Neutrophil (primary cell): ENCODE results near the gene ACTA2.

Source experiments
- H3K27ac ChIP-seq: fragments of 200-600 bp; sonication (generic); 2 replicates; pipeline ENCODE4 v1.5.1; 2016; ENCODE audit warnings: mild to moderate bottlenecking, moderate library complexity
- H3K27me3 ChIP-seq: fragments of 200-600 bp; sonication (generic); 2 replicates; pipeline ENCODE4 v1.6.0; 2016; ENCODE audit warnings: mild to moderate bottlenecking
- H3K36me3 ChIP-seq: fragments of 200-600 bp; sonication (generic); 2 replicates; pipeline ENCODE4 v1.5.1; 2017
- H3K4me1 ChIP-seq, 2 experiments: fragments of 200-600 bp in 1 of 2; sonication (generic) in 1 of 2; 1 replicate in 1 of 2; 2 replicates in 1 of 2; pipeline versions ENCODE4 v1.5.1 to v1.6.1; 2013 to 2016; ENCODE audit warnings: low read depth in 1 of 2, low read length in 1 of 2, mild to moderate bottlenecking in 1 of 2, moderate library complexity in 1 of 2; ENCODE audit not compliant: control insufficient read depth in 1 of 2, insufficient read depth in 1 of 2
- H3K4me3 ChIP-seq, 2 experiments: fragments of 200-600 bp in 1 of 2; sonication (generic) in 1 of 2; 1 replicate in 1 of 2; 2 replicates in 1 of 2; pipeline ENCODE4 v1.5.1; 2013 to 2016; ENCODE audit warnings: low read depth in 1 of 2, low read length in 1 of 2, mild to moderate bottlenecking in 1 of 2, moderate library complexity in 1 of 2
- H3K9me3 ChIP-seq: fragments of 200-600 bp; sonication (generic); 2 replicates; pipeline ENCODE4 v1.5.1; 2016
- CTCF ChIP-seq: fragments of 200-600 bp; sonication (generic); IDR thresholded peaks from 2 replicates; pipeline ENCODE4 v1.5.1; 2016; ENCODE audit warnings: antibody characterized with exemption

The ACTA2 gene

GRCh38 chr10:88943778-88944177 is 8.8 kb downstream of the ACTA2 start:
- H3K27me3 ChIP-seq: no peaks in the 10 kb centered on the region
- no peaks in the 10 kb centered on the region for H3K4me1 ChIP-seq
- H3K27ac ChIP-seq: no peak overlapping the region
- H3K9me3 ChIP-seq: no peaks in the 10 kb centered on the region
- no peak for TF ChIP-seq CTCF
- no peaks in the 10 kb centered on the region for H3K36me3 ChIP-seq
- no peak overlapping the region for H3K4me3 ChIP-seq

- Histone ChIP-seq H3K36me3 (no peaks in the 10 kb centered on the region), H3K27ac (no peak overlapping the region), H3K4me3 (no peak overlapping the region), H3K27me3 (no peaks in the 10 kb centered on the region), H3K9me3 (no peaks in the 10 kb centered on the region), H3K4me1 (no peaks in the 10 kb centered on the region)
- no peak for TF ChIP-seq CTCF
Measured at GRCh38 chr10:88941026-88941425, 11.5 kb downstream of the ACTA2 start.

- Histone ChIP-seq H3K27ac (no peak overlapping the region), H3K9me3 (no peaks in the 10 kb centered on the region), H3K4me3 (no peak overlapping the region), H3K36me3 (no peaks in the 10 kb centered on the region), H3K4me1 (peaks cover 10 to 11% of the 10 kb centered on the region in 2 experiments), H3K27me3 (no peaks in the 10 kb centered on the region)
- no peak for TF ChIP-seq CTCF
Measured at GRCh38 chr10:88938938-88939337, 13.6 kb downstream of the ACTA2 start.

GRCh38 chr10:88938039-88938438 is 14.5 kb downstream of the ACTA2 start:
- Histone ChIP-seq H3K4me1 (peaks cover 10 to 11% of the 10 kb centered on the region in 2 experiments), H3K36me3 (no peaks in the 10 kb centered on the region)
- TF ChIP-seq CTCF: no peak

GRCh38 chr10:88936656-88937055 is 15.9 kb downstream of the ACTA2 start:
- no peaks in the 10 kb centered on the region for H3K36me3 ChIP-seq
- H3K4me1 ChIP-seq: peaks cover 10 to 19% of the 10 kb centered on the region in 2 experiments
- no peak overlapping the region for H3K4me3 ChIP-seq
- H3K27me3 ChIP-seq: no peaks in the 10 kb centered on the region
- H3K9me3 ChIP-seq: no peaks in the 10 kb centered on the region
- no peak overlapping the region for H3K27ac ChIP-seq
- no peak for TF ChIP-seq CTCF

More at GRCh38 chr10:88938039-88938438, 14.5 kb downstream of the ACTA2 start:
- Histone ChIP-seq H3K9me3 (no peaks in the 10 kb centered on the region), H3K27me3 (no peaks in the 10 kb centered on the region), H3K27ac (no peak overlapping the region), H3K4me3 (no peak overlapping the region)
